Activated B cell treated with CpG ODN at 0.5 μM for 24 hours (primary cell): Measurements from ENCODE around the gene PCOLCE2. TPM values are rescaled to one million over a fixed set of nuclear protein-coding genes. Genes with fewer than 3 reads are reported as not detected.

Experiments
- ATAC-seq: fragments of 200-7000 bp; cut with Tn5 transposase; one replicate; pipeline ENCODE4 v1.10.0; 2021; ENCODE audit warnings: low read depth, mild to moderate bottlenecking, moderate library complexity
- CTCF ChIA-PET: fragments of 350-600 bp; sonication (Branson Sonifier 250); formaldehyde crosslinking; loops from one replicate; lab custom pipeline; 2021; ENCODE audit warnings: antibody characterized with exemption; lab: Charles Lee
- POLR2A ChIA-PET: fragments of 350-600 bp; sonication (Branson Sonifier 250); formaldehyde crosslinking; loops from one replicate; lab custom pipeline; 2021; ENCODE audit warnings: antibody characterized with exemption; lab: Charles Lee
- DNase-seq: peaks from one replicate; pipeline ENCODE4 v3.0.0; 2022
- H3K27ac Mint-ChIP-seq: one replicate; pipeline ENCODE4 v1.8.0; 2020; ENCODE audit warnings: mixed read lengths
- H3K27me3 Mint-ChIP-seq: one replicate; pipeline ENCODE4 v1.8.0; 2021; ENCODE audit warnings: mixed read lengths
- H3K36me3 Mint-ChIP-seq: one replicate; pipeline ENCODE4 v1.8.0; 2021; ENCODE audit warnings: low read depth, mixed read lengths
- H3K4me1 Mint-ChIP-seq: one replicate; pipeline ENCODE4 v1.8.0; 2021; ENCODE audit warnings: mixed read lengths
- H3K4me3 Mint-ChIP-seq: one replicate; pipeline ENCODE4 v1.8.0; 2020; ENCODE audit warnings: mild to moderate bottlenecking, mixed read lengths
- H3K9me3 Mint-ChIP-seq: one replicate; pipeline ENCODE4 v1.8.0; 2020; ENCODE audit warnings: mixed read lengths
- CTCF ChIP-seq: fragments of 200-600 bp; IDR thresholded peaks from one replicate; pipeline ENCODE4 v1.8.0; 2022; ENCODE audit warnings: antibody characterized with exemption, mild to moderate bottlenecking
- intact Hi-C: fragments of 100-400 bp; cut with micrococcal nuclease; formaldehyde crosslinking; loops from one replicate; pipeline ENCODE4 v1.15.1; 2024
- total RNA-seq: library from RNA; stranded (reverse); gene quantifications from 2 replicates; pipeline ENCODE4 v1.2.3, GENCODE V29; 2022

The PCOLCE2 gene
- total RNA-seq, 1 donor from 2014 or later: not detected

- no peak overlapping the region for H3K27ac Mint-ChIP-seq
- ChIA-PET POLR2A (no interaction called here), CTCF (interaction anchor here (1.1 kb wide), 1 partner anchor 10 kb away, joined by 3 read pairs; no protein-coding TSS in a partner anchor)
- H3K4me3 Mint-ChIP-seq: no peak overlapping the region
- ATAC-seq: no peak
- peaks cover 24% of the 10 kb centered on the region for H3K27me3 Mint-ChIP-seq
- TF ChIP-seq CTCF: no peak
- DNase-seq: no peak
- intact Hi-C loops: no loop called here
- peaks cover 5% of the 10 kb centered on the region for H3K9me3 Mint-ChIP-seq
- no peaks in the 10 kb centered on the region for H3K4me1 Mint-ChIP-seq
- H3K36me3 Mint-ChIP-seq: no peaks in the 10 kb centered on the region
These were observed 7.4 kb upstream of the PCOLCE2 start for GRCh38 chr3:142896201-142896755.

- no peaks in the 10 kb centered on the region for H3K36me3 Mint-ChIP-seq
- ChIA-PET CTCF (no interaction called here), POLR2A (no interaction called here)
- H3K27me3 Mint-ChIP-seq: peaks cover 23% of the 10 kb centered on the region
- H3K4me3 Mint-ChIP-seq: no peak overlapping the region
- intact Hi-C loops: no loop called here
- H3K9me3 Mint-ChIP-seq: peaks cover 5% of the 10 kb centered on the region
- H3K4me1 Mint-ChIP-seq: no peaks in the 10 kb centered on the region
- TF ChIP-seq CTCF: no peak
- ATAC-seq: no peak
- no peak for DNase-seq
- H3K27ac Mint-ChIP-seq: no peak overlapping the region
These were observed 5.6 kb upstream of the PCOLCE2 start for GRCh38 chr3:142894493-142894892.

GRCh38 chr3:142892714-142893113 lies 3.8 kb upstream of the PCOLCE2 start:
- CTCF ChIA-PET: no interaction called here
- H3K9me3 Mint-ChIP-seq: no peaks in the 10 kb centered on the region
- DNase-seq: no peak

GRCh38 chr3:142890592-142890991 lies 1.7 kb upstream of the PCOLCE2 start:
- ATAC-seq (no peak), DNase-seq (no peak)
- CTCF ChIA-PET: no interaction called here
- POLR2A ChIA-PET: no interaction called here
- H3K27ac Mint-ChIP-seq: no peak overlapping the region
- peaks cover 36% of the 10 kb centered on the region for H3K27me3 Mint-ChIP-seq
- no peaks in the 10 kb centered on the region for H3K9me3 Mint-ChIP-seq
- H3K4me3 Mint-ChIP-seq: no peak overlapping the region
- H3K4me1 Mint-ChIP-seq: peaks cover 7% of the 10 kb centered on the region
- TF ChIP-seq CTCF: no peak
- no peaks in the 10 kb centered on the region for H3K36me3 Mint-ChIP-seq
- intact Hi-C loops: no loop called here

More at GRCh38 chr3:142892714-142893113, 3.8 kb upstream of the PCOLCE2 start:
- H3K4me1 Mint-ChIP-seq: peaks cover 7% of the 10 kb centered on the region
- H3K36me3 Mint-ChIP-seq: no peaks in the 10 kb centered on the region
- POLR2A ChIA-PET: no interaction called here
- peaks cover 24% of the 10 kb centered on the region for H3K27me3 Mint-ChIP-seq
- no peak overlapping the region for H3K27ac Mint-ChIP-seq
- intact Hi-C loops: no loop called here
- no peak overlapping the region for H3K4me3 Mint-ChIP-seq
- no peak for ATAC-seq
- no peak for TF ChIP-seq CTCF

- no peak overlapping the region for H3K27ac Mint-ChIP-seq
- peaks cover 7% of the 10 kb centered on the region for H3K4me1 Mint-ChIP-seq
- ChIA-PET POLR2A (no interaction called here), CTCF (no interaction called here)
- peak overlapping the region; percentile 38 for H3K4me3 Mint-ChIP-seq
- peaks cover 39% of the 10 kb centered on the region for H3K27me3 Mint-ChIP-seq
- no peak for ATAC-seq
- H3K36me3 Mint-ChIP-seq: no peaks in the 10 kb centered on the region
- no peak for DNase-seq
- no peak for TF ChIP-seq CTCF
- no peaks in the 10 kb centered on the region for H3K9me3 Mint-ChIP-seq
- intact Hi-C loops: no loop called here
These were observed 530 bp upstream of the PCOLCE2 start for GRCh38 chr3:142889212-142890014.
